ENCODE results near the gene VAC14. TPM values are rescaled to one million over a fixed set of nuclear protein-coding genes. Genes with fewer than 3 reads are reported as not detected.

Gene VAC14
- total RNA-seq, 1 experiment from 2014 or later, result 49.9 TPM

DNA sequence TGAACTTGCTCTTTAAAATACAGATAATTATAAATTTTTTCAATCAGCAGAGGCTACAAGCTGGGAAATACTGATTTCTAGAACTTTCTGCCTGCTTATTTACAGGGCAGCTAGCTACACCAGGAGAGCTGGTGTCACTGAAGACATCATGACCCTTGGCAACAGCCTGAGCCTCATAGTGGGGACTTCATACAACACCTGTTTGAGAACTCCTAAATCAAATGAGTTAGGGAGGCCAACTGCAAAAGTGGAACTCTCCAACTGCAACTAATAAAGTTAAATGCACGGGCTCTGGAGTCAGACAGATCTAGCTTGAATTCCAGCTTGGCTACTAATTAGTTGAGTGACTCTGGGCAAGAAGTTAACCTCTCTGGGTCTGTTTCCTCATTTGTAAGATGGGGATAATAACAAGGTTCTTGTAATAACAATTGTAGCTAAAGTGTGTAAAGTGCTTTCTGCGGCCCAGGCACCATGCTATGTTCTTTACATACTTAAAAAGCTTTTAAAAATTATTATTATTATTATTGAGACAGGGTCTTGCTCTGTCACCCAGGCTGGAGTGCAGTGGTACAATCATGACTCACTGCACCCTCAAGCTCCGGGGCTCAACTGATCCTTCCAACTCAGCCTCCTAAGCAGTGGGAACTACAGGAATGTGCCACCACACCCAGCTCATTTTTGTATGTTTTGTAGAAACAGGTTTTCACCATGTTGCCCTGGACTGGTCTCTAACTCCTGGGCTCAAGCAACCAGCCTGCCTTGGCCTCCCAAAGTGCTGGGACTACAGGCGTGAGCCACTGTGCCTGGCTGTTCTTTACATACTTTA is 33.4 kb downstream of the VAC14 start:
- Histone ChIP-seq H3K23me2 (ENCODE audit: insufficient read length, low read depth, low read length, poor library complexity, severe bottlenecking) (no peaks in the 10 kb centered on the region), H3K27ac (ENCODE audit: insufficient read length, low read depth, low read length) (no peak overlapping the region), H4K91ac (ENCODE audit: insufficient read length, low read depth, low read length) (no peak overlapping the region), H2BK15ac (ENCODE audit: low read depth, low read length) (no peak overlapping the region), H4K8ac (replicated peaks; ENCODE audit: insufficient read length, low read depth, low read length) (no peak overlapping the region), H3K9ac (ENCODE audit: extremely low read depth, insufficient read length, low read length) (no peak overlapping the region), H3K9me3 (ENCODE audit: control insufficient read depth, low read depth, low read length) (no peaks in the 10 kb centered on the region), H3K14ac (ENCODE audit: insufficient read depth, low read length) (no peak overlapping the region), H2AFZ (ENCODE audit: low read length) (no peak overlapping the region), H4K5ac (ENCODE audit: insufficient read length, low read depth, low read length) (no peak overlapping the region), H3K79me1 (ENCODE audit: insufficient read depth, low read depth, low read length, poor library complexity, severe bottlenecking) (no peaks in the 10 kb centered on the region), H4K20me1 (ENCODE audit: control insufficient read depth, insufficient read depth, insufficient read length) (no peaks in the 10 kb centered on the region), H2AK5ac (ENCODE audit: insufficient read length, low read length) (no peak overlapping the region), H3K56ac (ENCODE audit: insufficient read length, low read depth, low read length) (no peak overlapping the region), H3K4me2 (ENCODE audit: insufficient read depth, insufficient read length, low read length) (no peak overlapping the region), H3K4me1 (ENCODE audit: insufficient read depth, low read length) (no peaks in the 10 kb centered on the region), H3T11ph (ENCODE audit: low read length) (no peak overlapping the region), H3K23ac (ENCODE audit: insufficient read length, low read depth, low read length) (no peak overlapping the region), H3K4ac (ENCODE audit: low read depth, low read length) (no peak overlapping the region), H3K27me3 (ENCODE audit: insufficient read depth, low read length) (no peaks in the 10 kb centered on the region), H3K18ac (ENCODE audit: insufficient read length, low read depth, low read length) (no peak overlapping the region), H3K79me2 (ENCODE audit: insufficient read depth, low read length) (no peaks in the 10 kb centered on the region), H2BK12ac (ENCODE audit: insufficient read length, low read depth, low read length) (no peak overlapping the region), H2BK120ac (ENCODE audit: low read depth, low read length, poor library complexity, severe bottlenecking) (no peak overlapping the region), H2BK20ac (ENCODE audit: low read depth, low read length, poor library complexity, severe bottlenecking) (no peak overlapping the region), H2BK5ac (ENCODE audit: insufficient read length, low read length) (no peak overlapping the region)
- TF ChIP-seq, protein P1, sequence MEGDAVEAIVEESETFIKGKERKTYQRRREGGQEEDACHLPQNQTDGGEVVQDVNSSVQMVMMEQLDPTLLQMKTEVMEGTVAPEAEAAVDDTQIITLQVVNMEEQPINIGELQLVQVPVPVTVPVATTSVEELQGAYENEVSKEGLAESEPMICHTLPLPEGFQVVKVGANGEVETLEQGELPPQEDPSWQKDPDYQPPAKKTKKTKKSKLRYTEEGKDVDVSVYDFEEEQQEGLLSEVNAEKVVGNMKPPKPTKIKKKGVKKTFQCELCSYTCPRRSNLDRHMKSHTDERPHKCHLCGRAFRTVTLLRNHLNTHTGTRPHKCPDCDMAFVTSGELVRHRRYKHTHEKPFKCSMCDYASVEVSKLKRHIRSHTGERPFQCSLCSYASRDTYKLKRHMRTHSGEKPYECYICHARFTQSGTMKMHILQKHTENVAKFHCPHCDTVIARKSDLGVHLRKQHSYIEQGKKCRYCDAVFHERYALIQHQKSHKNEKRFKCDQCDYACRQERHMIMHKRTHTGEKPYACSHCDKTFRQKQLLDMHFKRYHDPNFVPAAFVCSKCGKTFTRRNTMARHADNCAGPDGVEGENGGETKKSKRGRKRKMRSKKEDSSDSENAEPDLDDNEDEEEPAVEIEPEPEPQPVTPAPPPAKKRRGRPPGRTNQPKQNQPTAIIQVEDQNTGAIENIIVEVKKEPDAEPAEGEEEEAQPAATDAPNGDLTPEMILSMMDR (conservative IDR thresholded peaks at IDR 0.05), result no peak
- no peaks in the 10 kb centered on the region for H3K9me3 Mint-ChIP-seq
- no CpG with 5 or more reads among the region's 4 CpGs for WGBS (ENCODE audit: extremely low coverage, insufficient read length, low lambda C conversion rate)
- H3K36me3 Mint-ChIP-seq (ENCODE audit: insufficient read depth in 1 of 3, low read depth in 3 of 3), result peaks cover 6 to 28% (median 15%) of the 10 kb centered on the region in 3 experiments; a peak in 6 of 7 replicates
- no peaks in the 10 kb centered on the region; the same call in 1 of the 2 replicates for H3K27me3 Mint-ChIP-seq (ENCODE audit: low read depth)
- H3K27ac Mint-ChIP-seq, result no peak overlapping the region; a peak in 1 of 7 replicates
- H3K4me1 Mint-ChIP-seq, result no peaks in the 10 kb centered on the region
- H3K4me3 Mint-ChIP-seq, result no peak overlapping the region
- no peak for DNase-seq
